Neural progenitor cell (in vitro differentiated cells): Measurements from ENCODE around the gene KRTAP5-1. TPM values are rescaled to one million over a fixed set of nuclear protein-coding genes. Genes with fewer than 3 reads are reported as not detected.
A peak's percentile ranks its signal among the peaks of the same experiment; 100 is the strongest.

Experiments
- DNase-seq: peaks from one replicate; pipeline ENCODE4 v3.0.0-alpha.2; 2016; ENCODE audit warnings: low spot score
- H2AFZ ChIP-seq: fragments of 200-600 bp; sonication (generic); replicated peaks from 2 replicates; pipeline ENCODE4 v1.6.1; 2016; ENCODE audit warnings: antibody characterized with exemption
- H3F3A ChIP-seq: fragments of 200-600 bp; sonication (generic); 2 replicates; pipeline ENCODE4 v1.6.1; 2016; ENCODE audit warnings: antibody characterized with exemption, low read depth
- H3K27ac ChIP-seq: fragments of 200-600 bp; sonication (generic); 2 replicates; pipeline ENCODE4 v1.5.1; 2016; ENCODE audit warnings: mild to moderate bottlenecking
- H3K27me3 ChIP-seq: fragments of 200-600 bp; sonication (generic); 2 replicates; pipeline ENCODE4 v1.6.1; 2016; ENCODE audit warnings: mild to moderate bottlenecking, moderate library complexity
- H3K36me3 ChIP-seq: fragments of 200-600 bp; sonication (generic); 2 replicates; pipeline ENCODE4 v1.5.1; 2016
- H3K4me1 ChIP-seq: fragments of 200-600 bp; sonication (generic); 2 replicates; pipeline ENCODE4 v1.6.1; 2016; ENCODE audit warnings: mixed run types
- H3K4me2 ChIP-seq: fragments of 200-600 bp; sonication (generic); 2 replicates; pipeline ENCODE4 v1.6.1; 2016
- H3K4me3 ChIP-seq: fragments of 200-600 bp; sonication (generic); 2 replicates; pipeline ENCODE4 v1.5.1; 2016
- H3K79me2 ChIP-seq: fragments of 200-600 bp; sonication (generic); 2 replicates; pipeline ENCODE4 v1.6.1; 2016; ENCODE audit warnings: low read depth
- H3K9ac ChIP-seq: fragments of 200-600 bp; sonication (generic); 2 replicates; pipeline ENCODE4 v1.6.1; 2016
- H3K9me3 ChIP-seq: fragments of 200-600 bp; sonication (generic); 2 replicates; pipeline ENCODE4 v1.5.1; 2016; ENCODE audit warnings: low read depth
- H4K20me1 ChIP-seq: fragments of 200-600 bp; sonication (generic); 2 replicates; pipeline ENCODE4 v1.6.1; 2016; ENCODE audit warnings: low read depth
- H3K27ac Mint-ChIP-seq: 3 replicates; pipeline ENCODE4 v1.8.0; 2021; ENCODE audit warnings: mixed read lengths
- H3K27me3 Mint-ChIP-seq: 2 replicates; pipeline ENCODE4 v1.8.0; 2022; ENCODE audit warnings: low read depth, mild to moderate bottlenecking, inconsistent platforms, moderate library complexity, mixed read lengths; ENCODE audit not compliant: insufficient read depth
- H3K36me3 Mint-ChIP-seq: 3 replicates; pipeline ENCODE4 v1.8.0; 2021; ENCODE audit warnings: mixed read lengths
- H3K4me1 Mint-ChIP-seq: 3 replicates; pipeline ENCODE4 v1.8.0; 2021; ENCODE audit warnings: mixed read lengths
- H3K4me3 Mint-ChIP-seq: 3 replicates; pipeline ENCODE4 v1.8.0; 2021; ENCODE audit warnings: mild to moderate bottlenecking, moderate library complexity, mixed read lengths
- H3K9me3 Mint-ChIP-seq: 3 replicates; pipeline ENCODE4 v1.8.0; 2020; ENCODE audit warnings: mixed read lengths
- EZH2 ChIP-seq: fragments of 200-600 bp; sonication (generic); IDR thresholded peaks from 2 replicates; pipeline ENCODE4 v1.6.1; 2017; ENCODE audit warnings: antibody characterized with exemption, mild to moderate bottlenecking, moderate library complexity
- EZH2phosphoT487 ChIP-seq: fragments of 200-600 bp; sonication (generic); IDR thresholded peaks from 2 replicates; pipeline ENCODE4 v1.6.1; 2017; ENCODE audit warnings: antibody characterized with exemption
- total RNA-seq: library from RNA; depleted of rRNA; stranded (reverse); fragments of >200 nt; gene quantifications from 2 replicates; pipeline ENCODE4 v1.2.3, GENCODE V29; 2015; ENCODE audit warnings: low replicate concordance
- TF ChIP-seq, protein P1 (sequence below): fragments of 200-600 bp; sonication (generic); IDR thresholded peaks from 2 replicates; pipeline ENCODE4 v1.5.1; 2017; ENCODE audit warnings: antibody characterized with exemption, mild to moderate bottlenecking

The KRTAP5-1 gene
- total RNA-seq, 1 donor from 2014 or later: not detected

DNA sequence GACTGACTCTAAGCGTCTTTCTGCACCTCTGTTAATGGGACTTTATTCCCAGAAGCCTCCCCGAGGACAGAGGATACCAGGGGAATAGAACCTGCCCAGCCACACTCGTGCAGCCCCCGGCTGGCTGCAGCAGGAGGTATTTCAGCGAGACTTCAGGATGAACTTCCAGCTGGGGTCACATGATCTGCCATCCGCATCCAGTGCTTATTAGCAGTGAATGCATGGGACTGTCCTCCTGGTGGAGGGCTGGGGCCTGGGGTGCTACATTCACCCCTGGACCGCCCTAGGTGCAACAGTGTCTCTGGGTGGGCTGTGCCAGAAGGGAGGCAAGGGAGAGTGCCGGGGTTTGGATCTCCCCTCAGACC, 14.6 kb downstream of the KRTAP5-1 start:
- Histone ChIP-seq H3K9ac (no peak overlapping the region), H3K9me3 (no peaks in the 10 kb centered on the region), H3K27ac (no peak overlapping the region), H3K4me2 (peak overlapping the region; percentile 80), H3K79me2 (no peaks in the 10 kb centered on the region), H3F3A (peaks cover 23% of the 10 kb centered on the region), H3K4me1 (peaks cover 25% of the 10 kb centered on the region), H3K36me3 (no peaks in the 10 kb centered on the region), H4K20me1 (peaks cover 38% of the 10 kb centered on the region), H2AFZ (no peak overlapping the region), H3K4me3 (no peak overlapping the region), H3K27me3 (peaks cover 72% of the 10 kb centered on the region)
- Mint-ChIP-seq H3K27ac (no peak overlapping the region), H3K36me3 (no peaks in the 10 kb centered on the region), H3K4me3 (peak overlapping the region; percentile 75), H3K9me3 (no peaks in the 10 kb centered on the region), H3K4me1 (peaks cover 17% of the 10 kb centered on the region), H3K27me3 (peaks cover 28% of the 10 kb centered on the region)
- TF ChIP-seq EZH2 (no peak), EZH2phosphoT487 (no peak)
- TF ChIP-seq, protein P1, sequence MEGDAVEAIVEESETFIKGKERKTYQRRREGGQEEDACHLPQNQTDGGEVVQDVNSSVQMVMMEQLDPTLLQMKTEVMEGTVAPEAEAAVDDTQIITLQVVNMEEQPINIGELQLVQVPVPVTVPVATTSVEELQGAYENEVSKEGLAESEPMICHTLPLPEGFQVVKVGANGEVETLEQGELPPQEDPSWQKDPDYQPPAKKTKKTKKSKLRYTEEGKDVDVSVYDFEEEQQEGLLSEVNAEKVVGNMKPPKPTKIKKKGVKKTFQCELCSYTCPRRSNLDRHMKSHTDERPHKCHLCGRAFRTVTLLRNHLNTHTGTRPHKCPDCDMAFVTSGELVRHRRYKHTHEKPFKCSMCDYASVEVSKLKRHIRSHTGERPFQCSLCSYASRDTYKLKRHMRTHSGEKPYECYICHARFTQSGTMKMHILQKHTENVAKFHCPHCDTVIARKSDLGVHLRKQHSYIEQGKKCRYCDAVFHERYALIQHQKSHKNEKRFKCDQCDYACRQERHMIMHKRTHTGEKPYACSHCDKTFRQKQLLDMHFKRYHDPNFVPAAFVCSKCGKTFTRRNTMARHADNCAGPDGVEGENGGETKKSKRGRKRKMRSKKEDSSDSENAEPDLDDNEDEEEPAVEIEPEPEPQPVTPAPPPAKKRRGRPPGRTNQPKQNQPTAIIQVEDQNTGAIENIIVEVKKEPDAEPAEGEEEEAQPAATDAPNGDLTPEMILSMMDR: no peak
- no peak for DNase-seq

DNA sequence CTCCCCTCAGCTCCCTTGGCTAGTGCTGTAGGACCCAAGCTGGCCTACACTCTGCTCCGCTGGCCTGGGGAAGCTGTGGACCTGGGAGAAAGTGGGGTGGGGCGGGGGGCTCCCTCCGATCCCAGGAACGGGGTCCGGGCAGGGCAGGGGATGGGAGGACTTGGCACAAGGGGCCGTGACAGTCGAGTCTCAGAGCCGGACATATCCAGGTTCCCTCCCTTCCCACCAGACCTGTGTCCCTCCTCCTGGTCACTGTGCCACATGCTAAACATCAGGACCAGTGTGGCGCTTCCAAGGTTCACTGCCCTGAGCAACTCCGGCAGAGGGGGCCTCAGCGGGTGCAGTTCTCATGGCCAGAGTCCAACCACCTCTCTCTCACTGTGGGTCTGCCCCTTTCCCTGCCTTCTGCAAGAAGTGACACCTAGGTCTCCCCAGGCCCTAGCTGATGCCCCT, 15.1 kb downstream of the KRTAP5-1 start:
- DNase-seq: no peak
- no peaks in the 10 kb centered on the region for H3K9me3 Mint-ChIP-seq
- Histone ChIP-seq H3K9me3 (no peaks in the 10 kb centered on the region), H3K4me2 (no peak overlapping the region), H4K20me1 (peaks cover 38% of the 10 kb centered on the region), H3K4me1 (peaks cover 25% of the 10 kb centered on the region), H3F3A (peaks cover 23% of the 10 kb centered on the region), H3K9ac (no peak overlapping the region), H3K79me2 (no peaks in the 10 kb centered on the region), H2AFZ (no peak overlapping the region), H3K27me3 (peaks cover 72% of the 10 kb centered on the region), H3K27ac (no peak overlapping the region), H3K4me3 (no peak overlapping the region), H3K36me3 (no peaks in the 10 kb centered on the region)
- H3K4me1 Mint-ChIP-seq: peaks cover 17% of the 10 kb centered on the region
- TF ChIP-seq EZH2 (no peak), EZH2phosphoT487 (no peak)
- TF ChIP-seq, protein P1: no peak
- H3K27me3 Mint-ChIP-seq: peaks cover 25% of the 10 kb centered on the region
- H3K4me3 Mint-ChIP-seq: peak overlapping the region; percentile 75
- no peaks in the 10 kb centered on the region for H3K36me3 Mint-ChIP-seq
- no peak overlapping the region for H3K27ac Mint-ChIP-seq

DNA sequence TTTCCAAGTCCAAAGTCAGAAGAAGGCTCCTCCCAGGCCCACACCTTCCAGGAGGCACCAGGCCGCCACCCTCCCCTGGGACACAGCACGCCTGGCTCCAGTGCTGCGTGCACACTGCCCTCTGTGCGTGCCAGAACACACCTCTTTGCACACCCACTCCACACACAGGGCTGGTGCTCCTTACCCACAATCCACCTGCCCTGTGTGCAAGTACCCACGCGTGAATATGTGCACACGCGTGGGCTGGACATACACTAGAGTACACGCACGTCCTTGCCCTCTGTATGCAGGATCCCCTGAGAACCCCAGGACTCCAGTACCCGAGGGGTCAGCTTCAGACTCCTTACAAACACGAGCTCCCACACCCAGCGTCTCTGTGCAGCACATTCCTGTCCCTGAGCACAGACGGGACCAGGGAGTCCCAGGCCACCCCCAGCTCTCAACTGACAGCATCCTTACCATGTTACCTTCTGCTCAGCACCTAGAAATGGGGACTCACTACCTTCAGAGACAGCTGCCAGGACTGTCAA, 15.8 kb downstream of the KRTAP5-1 start:
- no peak overlapping the region for H3K27ac ChIP-seq
- no peaks in the 10 kb centered on the region for H3K36me3 ChIP-seq
- Mint-ChIP-seq H3K9me3 (no peaks in the 10 kb centered on the region), H3K36me3 (no peaks in the 10 kb centered on the region), H3K4me3 (peak overlapping the region; percentile 75), H3K27ac (peak overlapping the region; percentile 50), H3K4me1 (peaks cover 17% of the 10 kb centered on the region), H3K27me3 (peaks cover 21% of the 10 kb centered on the region)
- no peak overlapping the region for H3K4me2 ChIP-seq
- peaks cover 70% of the 10 kb centered on the region for H3K27me3 ChIP-seq
- peaks cover 30% of the 10 kb centered on the region for H3K4me1 ChIP-seq
- H4K20me1 ChIP-seq: peaks cover 36% of the 10 kb centered on the region
- H3F3A ChIP-seq: peaks cover 23% of the 10 kb centered on the region
- H3K4me3 ChIP-seq: no peak overlapping the region
- no peak overlapping the region for H2AFZ ChIP-seq
- DNase-seq: no peak
- H3K9me3 ChIP-seq: no peaks in the 10 kb centered on the region
- no peak for TF ChIP-seq EZH2
- TF ChIP-seq, protein P1: no peak
- no peak for TF ChIP-seq EZH2phosphoT487
- H3K79me2 ChIP-seq: no peaks in the 10 kb centered on the region
- no peak overlapping the region for H3K9ac ChIP-seq
